Loucy (cell line): ENCODE data around the gene TSPAN31.

ENCODE experiments used
- EZH2phosphoT487 ChIP-seq: fragments of 200-600 bp; IDR thresholded peaks from 2 replicates; pipeline ENCODE4 v1.6.1; 2018; ENCODE audit warnings: antibody characterized with exemption, mild to moderate bottlenecking, moderate library complexity, borderline replicate concordance
- TF ChIP-seq, protein P1 (sequence below): fragments of 200-600 bp; sonication (generic); conservative IDR thresholded peaks from 2 replicates; pipeline ENCODE4 v1.5.1; 2014; ENCODE audit warnings: mild to moderate bottlenecking, antibody characterized with exemption, low read length

DNA sequence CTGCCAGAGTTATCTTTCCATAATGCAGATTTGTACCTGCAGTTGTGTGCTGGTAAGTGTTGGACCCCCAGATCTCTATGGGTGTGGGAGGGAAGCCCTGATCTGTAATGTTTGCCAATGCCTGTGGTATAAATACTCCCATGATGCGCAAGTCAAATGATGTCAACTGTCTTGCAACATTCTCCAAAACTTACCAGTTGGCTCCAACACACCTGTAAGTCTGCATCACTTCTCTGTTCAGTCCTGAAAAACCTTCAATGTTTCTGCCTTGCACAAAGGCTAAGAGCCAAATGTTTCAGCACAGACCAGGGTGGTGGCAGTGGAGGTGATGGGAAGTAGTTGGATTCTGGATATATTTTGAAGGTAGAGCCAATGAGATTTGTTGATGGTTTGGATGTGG, 47.8 kb upstream of the TSPAN31 start:
- TF ChIP-seq, protein P1, sequence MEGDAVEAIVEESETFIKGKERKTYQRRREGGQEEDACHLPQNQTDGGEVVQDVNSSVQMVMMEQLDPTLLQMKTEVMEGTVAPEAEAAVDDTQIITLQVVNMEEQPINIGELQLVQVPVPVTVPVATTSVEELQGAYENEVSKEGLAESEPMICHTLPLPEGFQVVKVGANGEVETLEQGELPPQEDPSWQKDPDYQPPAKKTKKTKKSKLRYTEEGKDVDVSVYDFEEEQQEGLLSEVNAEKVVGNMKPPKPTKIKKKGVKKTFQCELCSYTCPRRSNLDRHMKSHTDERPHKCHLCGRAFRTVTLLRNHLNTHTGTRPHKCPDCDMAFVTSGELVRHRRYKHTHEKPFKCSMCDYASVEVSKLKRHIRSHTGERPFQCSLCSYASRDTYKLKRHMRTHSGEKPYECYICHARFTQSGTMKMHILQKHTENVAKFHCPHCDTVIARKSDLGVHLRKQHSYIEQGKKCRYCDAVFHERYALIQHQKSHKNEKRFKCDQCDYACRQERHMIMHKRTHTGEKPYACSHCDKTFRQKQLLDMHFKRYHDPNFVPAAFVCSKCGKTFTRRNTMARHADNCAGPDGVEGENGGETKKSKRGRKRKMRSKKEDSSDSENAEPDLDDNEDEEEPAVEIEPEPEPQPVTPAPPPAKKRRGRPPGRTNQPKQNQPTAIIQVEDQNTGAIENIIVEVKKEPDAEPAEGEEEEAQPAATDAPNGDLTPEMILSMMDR, result no peak
- TF ChIP-seq EZH2phosphoT487, result no peak
